ENCODE results near the gene CAST. TPM values are rescaled to one million over a fixed set of nuclear protein-coding genes. Genes with fewer than 3 reads are reported as not detected.

Gene CAST
- total and polyA plus RNA-seq, 2 donors (not counting 3 experiments of a cell fraction or from before 2014, with no cell fraction given), result 33.7 to 194 TPM

GRCh38 chr5:96785326-96786109, 123.3 kb downstream of the CAST start:
- H4K20me1 ChIP-seq (replicated peaks; ENCODE audit: control insufficient read depth, extremely low read depth, insufficient read depth, low read length), result no peaks in the 10 kb centered on the region
- H3K4me2 ChIP-seq (ENCODE audit: insufficient read depth, low read length), result no peak overlapping the region
- H3K79me2 ChIP-seq (ENCODE audit: control insufficient read depth, insufficient read depth, low read length), result no peaks in the 10 kb centered on the region
- ChIA-PET POLR2A (no interaction called here), CTCF (interaction anchor here (0.7 to 1.3 kb wide), 3 partner anchors 33 to 357 kb away, joined by 3 to 4 read pairs (median 3); partner anchors contain the start of gene LIX1)
- intact Hi-C loops (cut with micrococcal nuclease) (no loop called here), dilution Hi-C loops (cut with MboI; ENCODE audit: extremely low pct_ligation_motif_present, low sequenced_read_pairs) (no loop called here)
- no peaks in the 10 kb centered on the region for H3K27me3 ChIP-seq (ENCODE audit: control insufficient read depth in 2 of 2, insufficient read depth in 2 of 2, low read length in 2 of 2)
- BruUV-seq (replicated peaks), result no TSS peak
- H3K4me3 ChIP-seq (replicated peaks in 1 of 3; ENCODE audit: insufficient read depth in 1 of 3, low read depth in 1 of 3, low read length in 3 of 3), result no peak overlapping the region
- H3K4me1 ChIP-seq (ENCODE audit: control insufficient read depth, extremely low read depth, insufficient read depth, low read length), result peaks cover 13% of the 10 kb centered on the region
- FAIRE-seq (no peak), DNase-seq (ENCODE audit: low read depth, low spot score) (no peak)
- no peaks in the 10 kb centered on the region for H3K9me1 ChIP-seq (replicated peaks; ENCODE audit: control insufficient read depth, extremely low read depth, insufficient read depth, low read length)
- H3K36me3 ChIP-seq (ENCODE audit: control insufficient read depth in 2 of 2, extremely low read depth in 1 of 2, insufficient read depth in 2 of 2, low read length in 2 of 2), result peaks cover 2 to 6% of the 10 kb centered on the region in 2 experiments
- no peaks in the 10 kb centered on the region for H3K9me3 ChIP-seq (replicated peaks; ENCODE audit: control insufficient read depth, insufficient read depth, low read length)
- no peak for TF ChIP-seq POLR2A (IDR thresholded peaks at IDR 0.05; ENCODE audit: low read depth, low read length)
- TF ChIP-seq JUN (IDR thresholded peaks at IDR 0.05; ENCODE audit: borderline replicate concordance, insufficient read depth, insufficient read length, low read depth), result no peak
- TF ChIP-seq FOS (IDR thresholded peaks at IDR 0.05; ENCODE audit: borderline replicate concordance, insufficient read depth, low read length), result no peak
- no peak for TF ChIP-seq EZH2 (IDR thresholded peaks at IDR 0.05; ENCODE audit: borderline replicate concordance, low read depth, low read length, severe bottlenecking)
- no peak overlapping the region for H3K27ac ChIP-seq (ENCODE audit: insufficient read depth, low read depth, low read length)
- H2AFZ ChIP-seq (ENCODE audit: low read depth, low read length), result no peak overlapping the region
- no peak overlapping the region for H3K9ac ChIP-seq (replicated peaks; ENCODE audit: extremely low read depth, insufficient read depth, low read length)

GRCh38 chr5:96788112-96788749, 126.1 kb downstream of the CAST start:
- H2AFZ ChIP-seq (ENCODE audit: low read depth, low read length), result no peak overlapping the region
- TF ChIP-seq MYC (IDR thresholded peaks at IDR 0.05; ENCODE audit: low read depth, low read length) (no peak), MAX (IDR thresholded peaks at IDR 0.05; ENCODE audit: insufficient read depth, insufficient read length) (no peak), GATA2 (IDR thresholded peaks at IDR 0.05; ENCODE audit: insufficient read depth, insufficient read length, low read depth, low read length) (no peak), POLR2AphosphoS5 (IDR thresholded peaks at IDR 0.05; ENCODE audit: insufficient read depth, low read depth, low read length) (no peak), CTCF (IDR thresholded peaks at IDR 0.05; ENCODE audit: extremely low read depth in 1 of 2, insufficient read depth in 1 of 2, low read depth in 1 of 2, low read length in 2 of 2) (no peak), FOS (IDR thresholded peaks at IDR 0.05; ENCODE audit: borderline replicate concordance, insufficient read depth, low read length) (no peak), JUN (IDR thresholded peaks at IDR 0.05; ENCODE audit: borderline replicate concordance, insufficient read depth, insufficient read length, low read depth) (no peak), POLR2A (IDR thresholded peaks at IDR 0.05; ENCODE audit: low read depth, low read length) (no peak), EZH2 (IDR thresholded peaks at IDR 0.05; ENCODE audit: borderline replicate concordance, low read depth, low read length, severe bottlenecking) (no peak)
- no peaks in the 10 kb centered on the region for H3K9me3 ChIP-seq (replicated peaks; ENCODE audit: control insufficient read depth, insufficient read depth, low read length)
- BruUV-seq (replicated peaks), result no TSS peak
- no peaks in the 10 kb centered on the region for H3K27me3 ChIP-seq (ENCODE audit: control insufficient read depth in 2 of 2, insufficient read depth in 2 of 2, low read length in 2 of 2)
- DNase-seq (ENCODE audit: low read depth, low spot score), result no peak
- dilution Hi-C loops (cut with MboI; ENCODE audit: extremely low pct_ligation_motif_present, low sequenced_read_pairs) (no loop called here), intact Hi-C loops (cut with micrococcal nuclease) (no loop called here)
- no peak for FAIRE-seq
- no peaks in the 10 kb centered on the region for H3K79me2 ChIP-seq (ENCODE audit: control insufficient read depth, insufficient read depth, low read length)
- ChIA-PET POLR2A (no interaction called here), CTCF (interaction anchor here (0.7 to 0.8 kb wide), 2 partner anchors 36 to 80 kb away, joined by 3 read pairs; no protein-coding TSS in a partner anchor)
- no peak overlapping the region for H3K27ac ChIP-seq (ENCODE audit: insufficient read depth, low read depth, low read length)
- no peaks in the 10 kb centered on the region for H4K20me1 ChIP-seq (replicated peaks; ENCODE audit: control insufficient read depth, extremely low read depth, insufficient read depth, low read length)
- no peak overlapping the region for H3K9ac ChIP-seq (replicated peaks; ENCODE audit: extremely low read depth, insufficient read depth, low read length)
- no peak overlapping the region for H3K4me2 ChIP-seq (ENCODE audit: insufficient read depth, low read length)
- no peak overlapping the region for H3K4me3 ChIP-seq (replicated peaks in 1 of 3; ENCODE audit: insufficient read depth in 1 of 3, low read depth in 1 of 3, low read length in 3 of 3)
- H3K9me1 ChIP-seq (replicated peaks; ENCODE audit: control insufficient read depth, extremely low read depth, insufficient read depth, low read length), result no peaks in the 10 kb centered on the region
- peaks cover 0 to 6% of the 10 kb centered on the region in 2 experiments for H3K36me3 ChIP-seq (ENCODE audit: control insufficient read depth in 2 of 2, extremely low read depth in 1 of 2, insufficient read depth in 2 of 2, low read length in 2 of 2)
- H3K4me1 ChIP-seq (ENCODE audit: control insufficient read depth, extremely low read depth, insufficient read depth, low read length), result peaks cover 9% of the 10 kb centered on the region

Data from endothelial cell of umbilical vein (primary cell).